ENCODE measurements around the gene DDX60.

The DDX60 gene, protein sequence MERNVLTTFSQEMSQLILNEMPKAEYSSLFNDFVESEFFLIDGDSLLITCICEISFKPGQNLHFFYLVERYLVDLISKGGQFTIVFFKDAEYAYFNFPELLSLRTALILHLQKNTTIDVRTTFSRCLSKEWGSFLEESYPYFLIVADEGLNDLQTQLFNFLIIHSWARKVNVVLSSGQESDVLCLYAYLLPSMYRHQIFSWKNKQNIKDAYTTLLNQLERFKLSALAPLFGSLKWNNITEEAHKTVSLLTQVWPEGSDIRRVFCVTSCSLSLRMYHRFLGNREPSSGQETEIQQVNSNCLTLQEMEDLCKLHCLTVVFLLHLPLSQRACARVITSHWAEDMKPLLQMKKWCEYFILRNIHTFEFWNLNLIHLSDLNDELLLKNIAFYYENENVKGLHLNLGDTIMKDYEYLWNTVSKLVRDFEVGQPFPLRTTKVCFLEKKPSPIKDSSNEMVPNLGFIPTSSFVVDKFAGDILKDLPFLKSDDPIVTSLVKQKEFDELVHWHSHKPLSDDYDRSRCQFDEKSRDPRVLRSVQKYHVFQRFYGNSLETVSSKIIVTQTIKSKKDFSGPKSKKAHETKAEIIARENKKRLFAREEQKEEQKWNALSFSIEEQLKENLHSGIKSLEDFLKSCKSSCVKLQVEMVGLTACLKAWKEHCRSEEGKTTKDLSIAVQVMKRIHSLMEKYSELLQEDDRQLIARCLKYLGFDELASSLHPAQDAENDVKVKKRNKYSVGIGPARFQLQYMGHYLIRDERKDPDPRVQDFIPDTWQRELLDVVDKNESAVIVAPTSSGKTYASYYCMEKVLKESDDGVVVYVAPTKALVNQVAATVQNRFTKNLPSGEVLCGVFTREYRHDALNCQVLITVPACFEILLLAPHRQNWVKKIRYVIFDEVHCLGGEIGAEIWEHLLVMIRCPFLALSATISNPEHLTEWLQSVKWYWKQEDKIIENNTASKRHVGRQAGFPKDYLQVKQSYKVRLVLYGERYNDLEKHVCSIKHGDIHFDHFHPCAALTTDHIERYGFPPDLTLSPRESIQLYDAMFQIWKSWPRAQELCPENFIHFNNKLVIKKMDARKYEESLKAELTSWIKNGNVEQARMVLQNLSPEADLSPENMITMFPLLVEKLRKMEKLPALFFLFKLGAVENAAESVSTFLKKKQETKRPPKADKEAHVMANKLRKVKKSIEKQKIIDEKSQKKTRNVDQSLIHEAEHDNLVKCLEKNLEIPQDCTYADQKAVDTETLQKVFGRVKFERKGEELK (N-terminal part only)

DNA sequence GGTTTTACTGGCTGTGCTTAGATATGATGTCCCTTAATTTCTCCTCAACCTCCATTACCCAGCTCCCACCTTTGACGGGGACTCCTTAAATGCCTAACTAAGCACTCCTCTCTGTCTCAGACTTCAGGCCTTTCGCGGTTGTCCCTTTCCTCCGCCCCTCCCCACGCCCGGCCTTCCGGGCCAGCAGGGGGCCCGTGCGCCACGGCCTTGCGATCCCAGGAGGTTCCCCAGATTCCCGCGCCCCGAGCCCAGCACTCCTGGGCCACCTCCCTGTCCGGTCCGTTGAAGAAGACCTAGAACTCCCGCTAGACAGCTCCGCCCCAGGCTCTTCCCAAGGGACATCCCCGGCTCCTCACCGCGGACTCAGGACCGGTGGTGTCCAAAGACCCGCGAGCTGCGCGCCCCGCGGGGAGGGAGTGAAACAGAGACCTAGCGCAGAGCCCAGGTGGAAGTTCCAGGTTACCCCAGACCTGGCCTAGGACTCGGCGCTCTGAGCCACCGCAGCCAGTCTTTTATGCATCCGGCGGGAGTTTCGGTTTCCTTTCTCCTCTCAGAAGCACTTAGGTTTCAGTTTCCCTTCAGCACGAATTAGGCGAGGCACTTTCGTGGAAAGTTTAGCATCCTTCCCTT lies at the start of gene DDX60:
TSS of gene DDX60 (minus strand) at position 487 of the 630 bp plus-strand sequence. CDS start 7,493 bp downstream, outside the sequence.
- H3K4me1 ChIP-seq (ENCODE audit: control insufficient read depth in 2 of 2, insufficient read depth in 2 of 2, low read length in 2 of 2) = peaks cover 0 to 38% of the 10 kb centered on the region in 2 donors
- no peaks in the 10 kb centered on the region for H3K9me3 ChIP-seq (ENCODE audit: control insufficient read depth in 2 of 2, low read length in 2 of 2)
- H3K27me3 ChIP-seq (ENCODE audit: control insufficient read depth in 2 of 2, insufficient read depth in 2 of 2, low read length in 2 of 2) = no peaks in the 10 kb centered on the region
- H3K36me3 ChIP-seq (ENCODE audit: control insufficient read depth in 2 of 2, insufficient read depth in 2 of 2, low read length in 2 of 2) = no peaks in the 10 kb centered on the region
- H3K9ac ChIP-seq (ENCODE audit: low read depth in 1 of 2, low read length in 2 of 2) = peak within 1 kb of the TSS; percentile 79 to 98
- peak within 1 kb of the TSS; percentile 82 to 98 for H3K4me3 ChIP-seq (ENCODE audit: low read length in 2 of 2)
- H3K27ac ChIP-seq (ENCODE audit: low read depth in 2 of 2, low read length in 2 of 2) = peak within 1 kb of the TSS; percentile 96 to 97

DNA sequence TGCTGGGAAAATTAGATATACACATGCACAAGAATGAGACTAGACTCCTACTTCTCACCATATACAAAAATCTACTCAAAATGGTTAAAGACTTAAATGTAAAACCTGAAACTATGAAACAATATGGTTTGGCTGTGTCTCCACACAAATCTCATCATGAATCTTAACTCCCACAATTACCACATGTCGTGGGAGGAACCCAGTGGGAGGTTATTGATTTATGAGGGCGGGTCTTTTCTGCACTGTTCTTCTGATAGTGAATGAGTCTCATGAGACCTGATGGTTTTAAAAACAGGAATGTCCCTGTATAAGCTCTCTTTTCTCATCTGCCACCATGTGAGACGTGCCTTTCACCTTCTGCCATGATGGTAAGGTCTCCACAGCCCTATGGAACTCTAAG lies 48.5 kb upstream of the DDX60 start:
- Histone ChIP-seq H3K27me3 (ENCODE audit: control insufficient read depth in 2 of 2, insufficient read depth in 2 of 2, low read length in 2 of 2) (no peaks in the 10 kb centered on the region), H3K9me3 (ENCODE audit: control insufficient read depth in 2 of 2, low read length in 2 of 2) (no peaks in the 10 kb centered on the region), H3K4me3 (ENCODE audit: low read length in 2 of 2) (no peak overlapping the region), H3K4me1 (ENCODE audit: control insufficient read depth in 2 of 2, insufficient read depth in 2 of 2, low read length in 2 of 2) (no peaks in the 10 kb centered on the region), H3K9ac (ENCODE audit: low read depth in 1 of 2, low read length in 2 of 2) (no peak overlapping the region), H3K27ac (ENCODE audit: low read depth in 2 of 2, low read length in 2 of 2) (no peak overlapping the region), H3K36me3 (ENCODE audit: control insufficient read depth in 2 of 2, insufficient read depth in 2 of 2, low read length in 2 of 2) (peaks cover 6 to 11% of the 10 kb centered on the region in 2 donors)

DNA sequence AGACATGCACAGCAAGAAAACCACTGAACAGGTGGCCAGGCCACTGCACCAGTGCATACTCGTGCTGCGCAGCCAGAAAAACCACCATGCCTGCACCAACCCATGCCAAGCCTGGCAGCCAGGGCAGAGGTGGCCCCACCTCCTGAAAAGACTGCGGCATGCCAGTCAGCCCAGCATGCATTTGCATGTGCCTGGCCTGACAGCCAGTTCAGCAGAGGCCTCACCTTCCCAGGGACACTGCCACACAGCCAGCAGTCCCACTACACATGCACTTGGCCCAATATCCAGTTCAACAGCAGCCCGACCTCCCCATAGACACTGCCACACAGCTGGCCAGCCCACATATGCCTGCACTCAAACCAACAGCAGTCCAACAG lies 43.5 kb upstream of the DDX60 start:
- no peak overlapping the region for H3K27ac ChIP-seq (ENCODE audit: low read depth in 2 of 2, low read length in 2 of 2)
- peaks cover 10 to 11% of the 10 kb centered on the region in 2 donors for H3K36me3 ChIP-seq (ENCODE audit: control insufficient read depth in 2 of 2, insufficient read depth in 2 of 2, low read length in 2 of 2)
- no peaks in the 10 kb centered on the region for H3K9me3 ChIP-seq (ENCODE audit: control insufficient read depth in 2 of 2, low read length in 2 of 2)
- H3K4me3 ChIP-seq (ENCODE audit: low read length in 2 of 2) = no peak overlapping the region
- H3K9ac ChIP-seq (ENCODE audit: low read depth in 1 of 2, low read length in 2 of 2) = no peak overlapping the region
- no peaks in the 10 kb centered on the region for H3K27me3 ChIP-seq (ENCODE audit: control insufficient read depth in 2 of 2, insufficient read depth in 2 of 2, low read length in 2 of 2)
- H3K4me1 ChIP-seq (ENCODE audit: control insufficient read depth in 2 of 2, insufficient read depth in 2 of 2, low read length in 2 of 2) = no peaks in the 10 kb centered on the region

DNA sequence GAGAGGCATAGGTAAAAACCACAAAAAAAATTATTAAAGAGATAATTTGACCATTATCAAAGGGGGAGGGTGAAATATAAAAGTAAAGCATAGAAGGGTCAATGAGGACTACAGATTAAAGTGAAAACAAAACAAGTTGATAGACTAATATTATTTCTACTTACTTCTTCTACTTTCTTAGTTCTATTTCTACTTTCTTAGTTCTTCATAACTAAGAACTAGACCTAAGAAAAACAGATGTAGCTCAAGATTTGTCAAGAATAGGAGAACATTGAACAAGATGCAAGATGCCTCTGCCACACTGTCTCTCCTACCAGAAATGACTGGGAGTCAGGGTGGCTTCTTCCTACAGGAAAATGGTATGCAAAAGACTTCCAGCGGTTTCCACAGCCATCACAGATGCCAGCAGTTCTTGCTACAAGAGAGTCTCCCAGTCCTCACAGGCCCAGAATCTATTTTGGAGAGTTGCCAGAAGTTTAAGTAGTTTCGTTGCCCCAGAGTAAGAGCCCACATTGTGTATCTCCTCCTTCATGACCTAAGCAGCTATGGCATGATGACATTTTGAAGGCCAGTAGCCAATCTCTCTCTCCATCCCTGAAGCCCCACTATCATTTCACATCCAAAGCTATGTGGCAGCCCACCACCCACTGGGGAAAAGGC lies 42.9 kb upstream of the DDX60 start:
- H3K27me3 ChIP-seq (ENCODE audit: control insufficient read depth in 2 of 2, insufficient read depth in 2 of 2, low read length in 2 of 2) = no peaks in the 10 kb centered on the region
- H3K9ac ChIP-seq (ENCODE audit: low read depth in 1 of 2, low read length in 2 of 2) = no peak overlapping the region
- H3K4me3 ChIP-seq (ENCODE audit: low read length in 2 of 2) = no peak overlapping the region
- H3K4me1 ChIP-seq (ENCODE audit: control insufficient read depth in 2 of 2, insufficient read depth in 2 of 2, low read length in 2 of 2) = no peaks in the 10 kb centered on the region
- H3K36me3 ChIP-seq (ENCODE audit: control insufficient read depth in 2 of 2, insufficient read depth in 2 of 2, low read length in 2 of 2) = peaks cover 11 to 13% of the 10 kb centered on the region in 2 donors
- H3K9me3 ChIP-seq (ENCODE audit: control insufficient read depth in 2 of 2, low read length in 2 of 2) = no peaks in the 10 kb centered on the region
- H3K27ac ChIP-seq (ENCODE audit: low read depth in 2 of 2, low read length in 2 of 2) = no peak overlapping the region

DNA sequence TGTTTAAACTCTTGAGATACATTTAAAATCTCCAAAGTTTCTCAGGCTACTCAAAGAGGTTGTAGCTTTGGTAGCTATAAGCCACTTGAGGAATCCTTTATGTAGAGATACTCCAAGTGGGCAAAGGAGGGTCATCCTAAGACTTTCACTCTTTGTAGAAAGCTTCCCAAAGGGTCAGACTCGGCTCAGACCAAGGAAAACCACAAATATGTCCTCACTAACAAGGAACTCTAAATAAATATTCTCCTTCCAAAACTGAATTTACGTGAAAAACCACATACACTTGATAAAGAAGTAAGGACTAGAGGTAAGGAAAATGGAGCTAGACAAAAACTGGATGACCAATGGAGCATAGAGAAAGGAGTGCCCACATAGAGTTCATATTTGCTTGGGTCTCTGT lies 41.7 kb upstream of the DDX60 start:
- H3K9me3 ChIP-seq (ENCODE audit: control insufficient read depth in 2 of 2, low read length in 2 of 2) = no peaks in the 10 kb centered on the region
- H3K4me1 ChIP-seq (ENCODE audit: control insufficient read depth in 2 of 2, insufficient read depth in 2 of 2, low read length in 2 of 2) = no peaks in the 10 kb centered on the region
- H3K9ac ChIP-seq (ENCODE audit: low read depth in 1 of 2, low read length in 2 of 2) = no peak overlapping the region
- no peak overlapping the region for H3K4me3 ChIP-seq (ENCODE audit: low read length in 2 of 2)
- H3K27ac ChIP-seq (ENCODE audit: low read depth in 2 of 2, low read length in 2 of 2) = no peak overlapping the region
- no peaks in the 10 kb centered on the region for H3K27me3 ChIP-seq (ENCODE audit: control insufficient read depth in 2 of 2, insufficient read depth in 2 of 2, low read length in 2 of 2)
- H3K36me3 ChIP-seq (ENCODE audit: control insufficient read depth in 2 of 2, insufficient read depth in 2 of 2, low read length in 2 of 2) = peaks cover 11 to 14% of the 10 kb centered on the region in 2 donors

DNA sequence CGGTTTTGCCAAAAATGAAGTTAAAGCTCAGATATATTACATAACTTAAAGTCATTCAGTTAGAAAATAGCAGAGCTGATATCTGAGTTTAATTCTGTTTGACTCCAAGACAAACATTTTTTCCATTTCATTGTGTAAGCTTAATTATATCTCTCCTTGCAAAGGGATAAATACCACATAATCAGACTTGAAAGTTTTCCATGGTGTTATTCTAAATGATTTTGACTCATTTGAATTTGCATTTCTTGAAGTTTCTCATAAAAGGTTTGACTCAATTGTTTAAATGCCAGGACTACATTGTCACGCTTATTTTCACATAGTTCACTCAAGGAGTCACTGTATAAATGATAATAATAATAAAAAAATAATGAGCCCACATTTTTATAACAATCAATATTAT lies 39.4 kb upstream of the DDX60 start:
- Histone ChIP-seq H3K4me1 (ENCODE audit: control insufficient read depth in 2 of 2, insufficient read depth in 2 of 2, low read length in 2 of 2) (no peaks in the 10 kb centered on the region), H3K27me3 (ENCODE audit: control insufficient read depth in 2 of 2, insufficient read depth in 2 of 2, low read length in 2 of 2) (no peaks in the 10 kb centered on the region), H3K36me3 (ENCODE audit: control insufficient read depth in 2 of 2, insufficient read depth in 2 of 2, low read length in 2 of 2) (peaks cover 10 to 14% of the 10 kb centered on the region in 2 donors), H3K9ac (ENCODE audit: low read depth in 1 of 2, low read length in 2 of 2) (no peak overlapping the region), H3K9me3 (ENCODE audit: control insufficient read depth in 2 of 2, low read length in 2 of 2) (no peaks in the 10 kb centered on the region), H3K4me3 (ENCODE audit: low read length in 2 of 2) (no peak overlapping the region), H3K27ac (ENCODE audit: low read depth in 2 of 2, low read length in 2 of 2) (no peak overlapping the region)

DNA sequence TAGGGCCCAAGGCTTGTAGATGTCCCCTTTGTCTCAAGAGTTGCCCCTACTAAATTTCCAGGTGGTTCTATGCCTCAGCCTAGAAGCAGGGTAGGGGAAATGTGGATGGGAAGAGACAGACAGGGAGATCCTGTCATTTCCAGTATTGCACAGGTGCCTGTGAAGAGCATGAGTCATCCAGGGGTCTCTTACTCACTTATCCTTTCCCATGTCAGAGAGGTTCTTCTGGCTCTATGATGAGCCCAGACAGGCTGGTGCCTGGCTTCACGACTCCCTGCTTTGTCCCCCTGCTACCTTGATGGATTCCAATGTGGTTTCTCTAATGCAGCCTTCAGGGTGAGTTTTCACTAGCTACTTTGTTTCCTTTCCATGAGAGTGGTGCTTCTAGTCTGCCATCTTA lies 35.2 kb upstream of the DDX60 start:
- H3K27ac ChIP-seq (ENCODE audit: low read depth in 2 of 2, low read length in 2 of 2) = no peak overlapping the region
- H3K27me3 ChIP-seq (ENCODE audit: control insufficient read depth in 2 of 2, insufficient read depth in 2 of 2, low read length in 2 of 2) = no peaks in the 10 kb centered on the region

DNA sequence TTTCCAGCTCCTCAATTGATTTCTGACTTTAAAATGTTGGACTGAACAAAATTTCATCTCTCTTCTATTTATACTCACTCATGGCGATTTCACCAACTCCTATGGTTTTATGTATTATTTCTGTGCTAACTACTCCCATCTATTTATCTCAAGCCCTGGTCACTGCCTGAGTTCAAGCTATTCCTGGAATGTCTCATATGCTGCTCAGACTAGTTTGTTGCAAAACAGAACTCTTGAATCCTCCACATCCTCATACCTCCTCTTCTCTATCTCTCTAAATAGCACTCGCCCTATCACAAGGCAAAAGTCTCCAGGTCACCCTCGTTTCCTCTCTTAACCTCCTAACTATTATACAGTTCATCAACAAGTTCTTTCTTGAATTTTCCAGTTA lies 19.0 kb upstream of the DDX60 start:
- H3K9me3 ChIP-seq (ENCODE audit: control insufficient read depth in 2 of 2, low read length in 2 of 2) = no peaks in the 10 kb centered on the region
- H3K27ac ChIP-seq (ENCODE audit: low read depth in 2 of 2, low read length in 2 of 2) = no peak overlapping the region
- H3K4me1 ChIP-seq (ENCODE audit: control insufficient read depth in 2 of 2, insufficient read depth in 2 of 2, low read length in 2 of 2) = no peaks in the 10 kb centered on the region
- no peak overlapping the region for H3K9ac ChIP-seq (ENCODE audit: low read depth in 1 of 2, low read length in 2 of 2)
- no peaks in the 10 kb centered on the region for H3K36me3 ChIP-seq (ENCODE audit: control insufficient read depth in 2 of 2, insufficient read depth in 2 of 2, low read length in 2 of 2)
- H3K4me3 ChIP-seq (ENCODE audit: low read length in 2 of 2) = no peak overlapping the region
- H3K27me3 ChIP-seq (ENCODE audit: control insufficient read depth in 2 of 2, insufficient read depth in 2 of 2, low read length in 2 of 2) = no peaks in the 10 kb centered on the region

More for the DNA sequence above, 35.2 kb upstream of the DDX60 start:
- no peak overlapping the region for H3K9ac ChIP-seq (ENCODE audit: low read depth in 1 of 2, low read length in 2 of 2)
- no peak overlapping the region for H3K4me3 ChIP-seq (ENCODE audit: low read length in 2 of 2)
- H3K4me1 ChIP-seq (ENCODE audit: control insufficient read depth in 2 of 2, insufficient read depth in 2 of 2, low read length in 2 of 2) = no peaks in the 10 kb centered on the region
- H3K36me3 ChIP-seq (ENCODE audit: control insufficient read depth in 2 of 2, insufficient read depth in 2 of 2, low read length in 2 of 2) = peaks cover 4 to 5% of the 10 kb centered on the region in 2 donors
- no peaks in the 10 kb centered on the region for H3K9me3 ChIP-seq (ENCODE audit: control insufficient read depth in 2 of 2, low read length in 2 of 2)

DNA sequence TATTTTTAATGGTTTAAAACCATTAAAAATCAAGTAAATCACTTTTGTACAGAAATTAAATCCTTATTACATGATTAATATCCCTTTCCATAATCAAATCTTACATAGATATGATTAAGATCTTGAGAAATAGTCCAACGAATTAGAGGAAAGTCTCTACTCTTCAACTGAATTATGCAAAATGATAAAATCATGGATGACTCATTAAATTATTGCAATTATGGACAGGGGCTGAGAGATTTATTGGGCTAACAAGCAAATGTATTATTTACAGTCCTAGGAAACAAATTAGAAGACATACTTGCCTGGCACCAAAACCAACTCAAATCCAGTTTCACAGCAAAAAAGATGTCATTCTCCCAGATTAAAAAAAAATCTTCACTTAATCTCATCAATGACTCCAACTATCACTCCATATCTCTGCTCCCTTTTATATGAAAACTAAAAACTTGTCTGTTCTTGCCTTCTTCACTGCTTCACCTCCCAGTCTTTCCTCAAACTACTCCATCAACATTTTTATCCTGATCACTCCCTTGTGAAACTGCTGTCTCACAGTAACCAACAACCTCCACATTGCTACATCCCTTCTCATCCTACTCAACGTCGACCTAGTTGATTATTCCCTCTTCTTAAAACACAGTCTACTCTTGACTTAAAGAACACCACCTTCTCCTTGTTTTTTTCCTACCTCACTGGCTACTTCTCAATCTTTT lies 18.4 kb upstream of the DDX60 start:
- Histone ChIP-seq H3K36me3 (ENCODE audit: control insufficient read depth in 2 of 2, insufficient read depth in 2 of 2, low read length in 2 of 2) (no peaks in the 10 kb centered on the region), H3K4me1 (ENCODE audit: control insufficient read depth in 2 of 2, insufficient read depth in 2 of 2, low read length in 2 of 2) (no peaks in the 10 kb centered on the region), H3K27ac (ENCODE audit: low read depth in 2 of 2, low read length in 2 of 2) (no peak overlapping the region), H3K9me3 (ENCODE audit: control insufficient read depth in 2 of 2, low read length in 2 of 2) (no peaks in the 10 kb centered on the region), H3K4me3 (ENCODE audit: low read length in 2 of 2) (no peak overlapping the region), H3K27me3 (ENCODE audit: control insufficient read depth in 2 of 2, insufficient read depth in 2 of 2, low read length in 2 of 2) (no peaks in the 10 kb centered on the region), H3K9ac (ENCODE audit: low read depth in 1 of 2, low read length in 2 of 2) (no peak overlapping the region)
